IMR-90 (cell line): ENCODE measurements around the gene KRT82. TPM values are rescaled to one million over a fixed set of nuclear protein-coding genes. Genes with fewer than 3 reads are reported as not detected.

Experiments used
- ATAC-seq: fragments of 200-7000 bp; cut with Tn5 transposase; 2 replicates; pipeline ENCODE4 v1.9.1; 2020; ENCODE audit warnings: low read depth, mild to moderate bottlenecking, moderate library complexity
- BruUV-seq: library from RNA; stranded (reverse); fragments of 400-500 nt; replicated peaks from 2 replicates; lab custom pipeline; 2021; lab: Mats Ljungman, UMichigan
- CTCF ChIA-PET: fragments of 300-600 bp; formaldehyde crosslinking; extraction: SDS; loops from one replicate; lab custom pipeline; 2021; ENCODE audit warnings: antibody characterized with exemption; lab: Yijun Ruan, JAX
- POLR2A ChIA-PET: fragments of 300-600 bp; sonication (Branson Sonifier 250); formaldehyde crosslinking; loops from one replicate; lab custom pipeline; 2022; ENCODE audit warnings: antibody characterized with exemption; ENCODE audit not compliant: unreplicated experiment; lab: Charles Lee
- DNase-seq: peaks from one replicate; pipeline ENCODE4 v3.0.0; 2013
- H2AFZ ChIP-seq: replicated peaks from 2 replicates; pipeline ENCODE3; 2013; ENCODE audit warnings: low read length, mild to moderate bottlenecking; ENCODE audit not compliant: poor library complexity
- H2AK5ac ChIP-seq: 2 replicates; pipeline ENCODE4 v1.6.1; 2013; ENCODE audit warnings: low read depth, low read length, inconsistent platforms
- H2AK9ac ChIP-seq: replicated peaks from 2 replicates; pipeline ENCODE3; 2013; ENCODE audit warnings: mild to moderate bottlenecking, low read depth, low read length, moderate library complexity; ENCODE audit not compliant: poor library complexity
- H2BK120ac ChIP-seq: 2 replicates; pipeline ENCODE4 v1.6.1; 2013; ENCODE audit warnings: low read depth, low read length, inconsistent platforms
- H2BK15ac ChIP-seq: 3 replicates; pipeline ENCODE4 v1.6.1; 2013; ENCODE audit warnings: low read depth, low read length, inconsistent platforms
- H2BK20ac ChIP-seq: 2 replicates; pipeline ENCODE4 v1.6.1; 2013; ENCODE audit warnings: low read depth, mild to moderate bottlenecking, inconsistent platforms, low read length, moderate library complexity
- H2BK5ac ChIP-seq: 2 replicates; pipeline ENCODE4 v1.6.1; 2013; ENCODE audit warnings: mild to moderate bottlenecking, low read depth, low read length, inconsistent platforms; ENCODE audit not compliant: poor library complexity, severe bottlenecking
- H3K14ac ChIP-seq: replicated peaks from 2 replicates; pipeline ENCODE4 v1.6.1; 2013; ENCODE audit warnings: low read depth, low read length, inconsistent platforms
- H3K18ac ChIP-seq: 2 replicates; pipeline ENCODE4 v1.6.1; 2013; ENCODE audit warnings: low read depth, low read length, control low read depth
- H3K23ac ChIP-seq: 2 replicates; pipeline ENCODE4 v1.6.1; 2013; ENCODE audit warnings: low read depth, low read length, inconsistent platforms
- H3K27ac ChIP-seq: 2 replicates; pipeline ENCODE4 v1.5.1; 2013; ENCODE audit warnings: mild to moderate bottlenecking, control low read depth, low read length; ENCODE audit not compliant: insufficient read depth
- H3K27me3 ChIP-seq: 2 replicates; pipeline ENCODE4 v1.6.1; 2013; ENCODE audit warnings: low read length; ENCODE audit not compliant: control insufficient read depth, insufficient read depth
- H3K36me3 ChIP-seq: 2 replicates; pipeline ENCODE4 v1.6.1; 2013; ENCODE audit warnings: low read length, mixed read lengths; ENCODE audit not compliant: control insufficient read depth, insufficient read depth
- H3K4ac ChIP-seq: 2 replicates; pipeline ENCODE4 v1.6.1; 2013; ENCODE audit warnings: low read depth, low read length, inconsistent platforms
- H3K4me1 ChIP-seq: 2 replicates; pipeline ENCODE4 v1.6.1; 2013; ENCODE audit warnings: low read length, mixed read lengths; ENCODE audit not compliant: control insufficient read depth, insufficient read depth
- H3K4me2 ChIP-seq: 2 replicates; pipeline ENCODE4 v1.6.1; 2013; ENCODE audit warnings: low read depth, mild to moderate bottlenecking, control low read depth, low read length, moderate library complexity
- H3K4me3 ChIP-seq: 2 replicates; pipeline ENCODE4 v1.5.1; 2013; ENCODE audit warnings: low read depth, mild to moderate bottlenecking, control low read depth, low read length, moderate library complexity; ENCODE audit not compliant: insufficient read depth
- H3K56ac ChIP-seq: 2 replicates; pipeline ENCODE4 v1.6.1; 2013; ENCODE audit warnings: low read length, inconsistent platforms; ENCODE audit not compliant: insufficient read depth; ENCODE audit errors: extremely low read depth
- H3K79me1 ChIP-seq, 2 experiments: 2 replicates each; pipeline ENCODE4 v1.6.1; 2013; ENCODE audit warnings: low read length in 2 of 2, inconsistent platforms in 1 of 2, low read depth in 1 of 2
- H3K9ac ChIP-seq: 2 replicates; pipeline ENCODE4 v1.6.1; 2013; ENCODE audit warnings: low read depth, low read length, control low read depth
- H3K9me1 ChIP-seq: 2 replicates; pipeline ENCODE4 v1.6.1; 2013; ENCODE audit warnings: low read length, inconsistent platforms; ENCODE audit not compliant: insufficient read depth
- H3K9me3 ChIP-seq: 2 replicates; pipeline ENCODE4 v1.6.1; 2013; ENCODE audit warnings: low read length; ENCODE audit not compliant: control insufficient read depth, insufficient read depth
- H4K20me1 ChIP-seq: 2 replicates; pipeline ENCODE4 v1.6.1; 2013; ENCODE audit warnings: low read length, inconsistent platforms; ENCODE audit not compliant: insufficient read depth
- H4K5ac ChIP-seq: 2 replicates; pipeline ENCODE4 v1.6.1; 2013; ENCODE audit warnings: mild to moderate bottlenecking, low read depth, low read length, control low read depth
- H4K8ac ChIP-seq, 2 experiments: 2 replicates each; pipeline ENCODE4 v1.6.1; 2013; ENCODE audit warnings: low read depth in 2 of 2, low read length in 2 of 2, control low read depth in 1 of 2, inconsistent platforms in 1 of 2
- H4K91ac ChIP-seq: 2 replicates; pipeline ENCODE4 v1.6.1; 2013; ENCODE audit warnings: low read depth, low read length, inconsistent platforms; ENCODE audit not compliant: insufficient read depth
- CEBPB ChIP-seq: IDR thresholded peaks from 2 replicates; pipeline ENCODE4 v1.6.1; 2012; ENCODE audit warnings: low read depth, low read length, improper control_type of control experiment
- CHD1 ChIP-seq: IDR thresholded peaks from 2 replicates; pipeline ENCODE4 v1.6.1; 2012; ENCODE audit warnings: low read depth, low read length, improper control_type of control experiment
- MAZ ChIP-seq: IDR thresholded peaks from 2 replicates; pipeline ENCODE4 v1.6.1; 2012; ENCODE audit warnings: low read depth, mild to moderate bottlenecking, low read length, improper control_type of control experiment, moderate library complexity, borderline replicate concordance
- RCOR1 ChIP-seq: IDR thresholded peaks from 2 replicates; pipeline ENCODE4 v1.6.1; 2012; ENCODE audit warnings: mild to moderate bottlenecking, low read length, improper control_type of control experiment; ENCODE audit not compliant: insufficient replicate concordance
- SMC3 ChIP-seq: fragments of 150-350 bp; IDR thresholded peaks from 2 replicates; pipeline ENCODE4 v1.6.1; 2016; ENCODE audit warnings: low read depth, mild to moderate bottlenecking, antibody characterized with exemption, low read length, moderate library complexity
- WGBS, 2 experiments: methylation state at CpG; one replicate each; pipeline versions ENCODE4 v1.1.5 to v1.1.7; 2013; ENCODE audit warnings: missing lambda C conversion rate in 2 of 2; ENCODE audit not compliant: insufficient read length in 1 of 2; ENCODE audit errors: extremely low coverage in 2 of 2; 5-methylcytosine and 5-hydroxymethylcytosine counted together
- dilution Hi-C: fragments of 300-500 bp; cut with HindIII; formaldehyde crosslinking; loops from one replicate; pipeline ENCODE4 v1.14.3; 2018; ENCODE audit warnings: low sequenced_read_pairs; ENCODE audit not compliant: unreplicated experiment
- in situ Hi-C: fragments of 300-500 bp; cut with MboI; formaldehyde crosslinking; loops from 3 replicates; pipeline ENCODE4 v1.14.3; 2019; ENCODE audit warnings: low sequenced_read_pairs, inconsistent platforms, mixed read lengths
- intact Hi-C: fragments of 100-400 bp; cut with micrococcal nuclease; formaldehyde crosslinking; loops from 2 replicates; pipeline ENCODE4 v1.10.0; 2022
- polyA plus RNA-seq, 3 experiments: library from polyadenylated mRNA; depleted of rRNA; stranded (reverse); fragments of >200 nt; gene quantifications; 2 replicates each; pipeline ENCODE4 v1.2.3, GENCODE V29; 2012; ENCODE audit warnings: low replicate concordance in 1 of 3
- total RNA-seq: library from RNA; depleted of rRNA; stranded (reverse); fragments of >200 nt; gene quantifications from 2 replicates; pipeline ENCODE4 v1.2.3, GENCODE V29; 2012

The KRT82 gene
- total and polyA plus RNA-seq, 2 of the 4 experiments (the other 2 are of a cell fraction), result not detected

- Histone ChIP-seq H2AK5ac (no peak overlapping the region), H3K4ac (no peak overlapping the region), H2BK5ac (no peak overlapping the region), H3K4me3 (no peak overlapping the region), H4K5ac (no peak overlapping the region), H3K4me1 (no peaks in the 10 kb centered on the region), H2BK15ac (no peak overlapping the region), H3K9me1 (no peaks in the 10 kb centered on the region), H3K79me1 (no peaks in the 10 kb centered on the region), H4K91ac (no peak overlapping the region), H3K36me3 (no peaks in the 10 kb centered on the region), H3K4me2 (no peak overlapping the region), H2BK20ac (no peak overlapping the region), H3K27me3 (peaks cover 53% of the 10 kb centered on the region), H3K18ac (no peak overlapping the region), H2AFZ (no peak overlapping the region), H2AK9ac (no peak overlapping the region), H3K9ac (no peak overlapping the region), H3K27ac (no peak overlapping the region), H2BK120ac (no peak overlapping the region), H4K8ac (no peak overlapping the region), H4K20me1 (no peaks in the 10 kb centered on the region), H3K23ac (no peak overlapping the region), H3K9me3 (no peaks in the 10 kb centered on the region), H3K14ac (no peak overlapping the region), H3K56ac (no peak overlapping the region)
- ATAC-seq (no peak), DNase-seq (no peak)
- in situ Hi-C loops (no loop called here), intact Hi-C loops (no loop called here), dilution Hi-C loops (no loop called here)
- no TSS peak for BruUV-seq
- TF ChIP-seq MAZ, result no peak
- no peak for TF ChIP-seq RCOR1
- no peak for TF ChIP-seq SMC3
- no peak for TF ChIP-seq CEBPB
- no peak for TF ChIP-seq CHD1
- ChIA-PET POLR2A (no interaction called here), CTCF (no interaction called here)
- WGBS, 2 experiments, result no CpG with 5 or more reads among the region's 2 CpGs
These were observed 23.3 kb downstream of the KRT82 start for GRCh38 chr12:52382854-52383253.
